GM19023 (cell line): Measurements from ENCODE around the gene EN1.
A peak's percentile ranks its signal among the peaks of the same experiment; 100 is the strongest.

Experiments
- ATAC-seq: cut with Tn5 transposase; IDR thresholded peaks from one replicate; pipeline ENCODE4 v1.9.1; 2021; ENCODE audit warnings: mild to moderate bottlenecking, moderate library complexity; ENCODE audit not compliant: unreplicated experiment

The EN1 gene

DNA sequence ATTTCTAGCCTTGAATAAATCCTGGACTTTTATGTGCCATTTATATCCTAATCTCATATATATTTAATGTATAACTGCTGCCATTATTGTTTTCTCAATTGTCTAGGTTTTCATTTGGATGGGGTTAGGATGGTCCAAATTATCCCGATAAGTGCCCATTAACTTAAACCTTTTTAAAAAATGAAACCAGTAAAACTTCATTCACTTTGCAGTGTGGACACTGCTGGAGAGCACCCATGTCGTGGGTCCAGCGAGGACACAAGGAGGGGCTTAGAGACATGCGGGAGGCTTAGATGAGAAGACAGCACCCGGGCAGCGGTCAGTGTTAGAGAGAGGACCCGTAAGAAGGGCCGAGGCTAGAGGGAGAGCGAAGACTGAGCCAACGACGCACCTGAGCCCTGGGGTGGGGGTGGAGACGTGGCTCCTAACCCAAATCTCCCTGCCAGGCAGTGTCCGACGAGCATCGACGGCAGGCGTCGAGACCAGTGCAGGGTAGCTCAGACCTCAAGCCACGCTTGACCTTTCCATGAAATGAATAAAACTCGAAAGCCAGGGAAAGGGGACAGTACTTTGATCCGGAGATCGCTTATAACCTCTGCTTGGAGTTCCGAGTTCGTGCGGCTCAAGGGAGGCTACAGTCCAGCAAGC, 9.0 kb upstream of the EN1 start:
- no peak for ATAC-seq

DNA sequence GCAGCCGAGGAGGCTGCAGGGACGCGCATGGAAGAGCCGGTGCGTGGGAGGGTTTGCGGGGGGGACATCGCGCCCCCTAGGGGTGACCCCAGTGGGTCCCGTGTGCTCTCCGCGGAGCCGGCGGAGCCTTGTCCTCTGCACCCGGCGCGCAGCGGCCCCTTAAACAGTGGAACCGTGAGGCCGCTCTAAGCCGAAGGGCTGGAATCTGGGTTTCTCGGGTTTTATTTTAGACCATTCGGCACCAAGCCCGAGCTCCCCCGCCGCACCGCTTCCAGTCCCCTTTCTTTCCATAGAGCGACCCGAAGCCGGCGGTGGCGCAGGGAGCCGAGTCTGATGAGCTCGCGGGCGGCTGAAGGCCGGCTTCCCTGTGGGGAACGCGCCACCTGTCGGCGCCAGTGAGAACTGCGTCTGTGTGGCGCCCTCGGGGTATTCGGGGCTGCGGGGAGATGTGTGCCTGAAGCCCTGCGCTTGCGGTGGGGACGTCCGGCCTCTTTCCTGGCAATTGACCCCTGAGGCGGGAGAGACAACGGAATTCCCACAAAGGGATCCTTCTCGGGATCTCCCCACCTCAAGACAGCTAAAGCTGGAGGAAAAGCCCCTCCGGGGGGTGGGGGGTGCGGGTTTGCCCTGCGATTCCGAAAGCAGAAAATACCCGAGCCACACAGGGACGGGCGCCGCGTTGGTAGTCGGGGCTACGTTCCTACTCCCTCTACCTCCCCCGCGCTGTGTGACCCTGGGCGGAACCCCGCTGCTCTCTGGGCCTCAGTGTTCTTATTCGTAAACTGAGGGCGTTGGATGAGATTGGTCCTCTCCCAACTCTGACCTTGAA, 8.2 kb upstream of the EN1 start:
- peak; percentile 94 for ATAC-seq

- ATAC-seq = no peak
Observed at GRCh38 chr2:118854507-118855345, 7.3 kb upstream of the EN1 start.

DNA sequence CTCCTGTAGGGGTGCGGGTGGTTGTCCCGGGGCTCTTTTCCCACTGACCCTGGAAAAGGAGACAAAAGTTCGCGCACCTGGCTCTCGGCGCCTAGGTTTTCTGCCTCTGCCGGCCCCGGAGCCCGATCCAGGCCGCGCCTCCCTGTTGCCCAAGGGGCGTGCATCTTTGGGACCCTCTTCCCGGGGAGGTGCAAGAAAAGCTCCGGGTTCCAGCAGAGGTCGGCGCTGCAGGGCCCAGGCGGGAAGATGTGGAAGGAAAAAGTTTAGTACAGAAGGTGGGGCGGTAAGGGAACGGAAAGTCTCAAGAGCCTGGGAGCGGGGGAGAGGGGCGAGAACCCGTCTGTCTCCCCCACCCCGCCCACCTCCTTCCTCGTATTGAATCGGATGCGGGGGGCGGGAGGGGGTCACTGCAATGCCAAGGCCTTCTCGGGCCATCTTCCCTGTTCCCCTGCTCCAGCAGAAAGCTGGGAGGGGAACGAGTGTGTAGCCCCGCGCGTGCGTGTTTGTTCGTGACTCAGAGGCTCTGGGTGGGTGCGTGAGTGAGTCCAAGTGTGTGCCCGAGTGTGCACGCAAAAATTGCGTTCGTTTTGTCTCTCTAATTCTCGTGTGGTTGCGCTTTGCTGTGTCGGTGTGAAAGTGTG, 6.3 kb upstream of the EN1 start:
- ATAC-seq = no peak

DNA sequence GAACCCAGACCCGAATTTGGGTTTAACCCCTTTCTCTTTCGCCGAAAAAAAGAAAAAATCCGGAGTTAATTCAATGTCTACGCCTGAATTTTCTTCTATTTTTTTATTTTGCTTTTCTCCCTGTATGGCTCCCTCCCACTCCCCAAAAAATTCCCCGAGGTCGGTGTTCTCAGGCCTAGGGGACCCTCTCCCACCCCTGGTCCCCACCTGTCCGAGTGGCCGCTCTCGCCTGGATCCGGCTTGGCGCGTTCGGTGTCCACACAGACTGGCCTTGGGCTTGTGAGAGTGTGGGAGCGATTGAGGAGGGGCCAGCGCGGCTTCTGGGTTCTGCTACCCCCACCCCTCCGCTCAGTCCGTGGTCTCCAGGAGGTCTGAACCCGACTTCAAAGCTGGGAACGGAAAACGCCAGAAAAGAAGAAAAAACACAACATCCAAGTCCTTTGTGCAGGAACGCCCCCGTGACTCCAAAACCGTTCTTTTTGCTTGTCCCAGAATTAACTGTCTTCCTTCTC, 5.7 kb upstream of the EN1 start:
- ATAC-seq = no peak

GRCh38 chr2:118852605-118853128, 5.2 kb upstream of the EN1 start:
- ATAC-seq = no peak

DNA sequence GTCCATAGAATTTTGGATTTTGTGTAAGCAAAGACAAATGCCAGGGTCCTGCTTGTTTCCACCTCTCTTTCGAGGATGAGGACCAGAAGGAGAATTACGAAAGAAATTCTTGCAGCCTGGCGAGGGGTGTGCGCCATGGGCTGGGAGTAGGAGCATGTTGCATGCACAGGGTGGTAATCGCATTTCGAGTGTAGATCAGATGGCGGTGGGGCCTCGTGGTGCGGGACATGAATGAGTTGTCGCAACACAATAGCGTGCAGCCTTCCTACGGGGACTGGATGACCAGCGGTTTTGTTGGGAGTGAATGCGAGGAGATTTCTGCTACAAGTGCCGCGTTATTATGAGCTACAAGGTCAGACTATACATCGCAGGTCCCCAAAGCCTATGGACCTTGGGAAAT, 4.2 kb upstream of the EN1 start:
- ATAC-seq = no peak

- ATAC-seq = no peak
Observed at GRCh38 chr2:118850901-118851415, 3.5 kb upstream of the EN1 start.

- no peak for ATAC-seq
Observed at GRCh38 chr2:118850168-118850900, 2.9 kb upstream of the EN1 start.

DNA sequence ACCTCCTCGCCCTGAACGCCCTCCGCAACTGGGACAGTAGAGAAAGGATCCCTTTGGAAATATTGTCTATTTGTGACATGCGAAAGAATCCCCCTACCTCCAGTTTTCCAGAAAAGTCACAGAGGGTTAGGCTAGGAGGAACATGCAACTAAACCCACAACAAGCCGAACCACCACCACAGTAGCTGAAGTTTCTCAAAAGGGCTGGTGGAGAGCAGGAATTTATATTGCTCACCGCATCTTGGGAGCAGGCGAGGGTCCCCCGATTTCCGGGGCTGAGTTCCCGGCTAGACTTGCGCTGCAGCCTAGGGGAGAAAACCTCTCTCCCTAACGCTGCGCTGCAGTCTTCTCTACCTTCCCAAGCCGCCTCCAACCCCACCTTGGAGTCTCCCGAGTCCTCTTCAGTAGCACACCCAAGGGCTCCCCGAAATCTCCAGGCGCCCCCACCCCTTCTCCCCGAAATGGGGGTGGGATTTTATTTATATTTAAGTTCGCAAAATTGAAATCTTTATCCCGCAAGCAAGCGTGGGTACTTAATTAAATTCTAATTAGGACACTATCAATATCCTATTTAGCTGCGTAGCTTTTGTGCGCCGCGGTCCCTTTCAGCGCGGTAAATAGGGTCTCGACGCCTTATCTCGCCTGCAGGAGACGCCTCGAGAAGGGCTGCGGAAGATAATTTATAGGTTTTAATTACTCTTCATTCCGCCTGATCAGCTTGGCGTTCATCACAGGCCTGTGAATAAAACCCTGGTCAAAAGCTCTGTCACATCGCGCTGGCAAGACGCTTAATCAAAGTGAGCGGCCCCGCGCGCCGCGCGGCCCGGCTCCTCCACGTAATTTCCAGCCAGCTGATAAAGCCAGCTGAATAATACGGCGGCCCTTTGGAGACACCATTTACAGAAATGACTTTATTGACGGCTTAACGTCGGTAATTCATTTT, 2.0 kb upstream of the EN1 start:
- ATAC-seq = no peak

DNA sequence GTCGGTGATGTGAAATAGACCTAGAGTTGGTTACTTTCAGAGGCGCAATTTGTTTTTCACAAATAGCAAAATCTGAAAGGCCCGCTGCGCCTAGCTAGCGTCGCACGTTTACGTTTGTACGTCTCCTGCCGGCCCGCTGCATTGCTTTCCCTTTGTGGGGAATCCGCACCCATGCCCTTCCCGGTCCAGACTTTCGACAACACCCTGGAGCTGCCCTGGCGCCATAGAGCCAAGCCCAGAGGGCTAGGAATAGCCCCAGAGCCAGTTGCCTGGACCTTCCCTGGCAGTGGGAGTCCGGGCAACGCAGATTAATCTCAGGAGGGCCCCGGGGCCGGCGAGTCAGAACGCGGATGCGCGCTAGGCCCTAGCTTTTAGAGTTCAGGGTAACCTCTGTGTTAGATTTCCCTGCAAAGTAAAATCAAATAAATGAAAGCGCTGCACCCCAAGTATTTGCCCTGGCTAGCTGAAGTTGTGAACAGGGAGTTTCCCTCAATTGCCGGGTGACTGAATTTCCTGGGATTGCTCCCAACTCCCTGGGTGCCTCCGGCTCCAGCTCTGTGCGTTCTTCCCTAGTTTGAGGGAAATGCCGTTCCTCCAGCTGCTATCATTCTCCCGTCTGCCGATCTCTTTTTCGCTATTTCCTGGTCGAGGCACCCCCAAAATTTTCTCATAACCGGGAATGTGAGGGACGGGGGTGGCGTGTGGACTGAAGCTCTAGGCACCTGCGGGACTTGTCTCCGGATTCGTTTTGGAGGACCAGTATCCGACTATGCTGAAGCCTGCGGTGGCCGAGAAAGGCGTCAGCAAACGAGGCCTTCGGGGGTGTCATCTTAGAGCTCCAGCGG, 1.2 kb upstream of the EN1 start:
- ATAC-seq = no peak

GRCh38 chr2:118847762-118848172, 319 bp upstream of the EN1 start:
- ATAC-seq = no peak

DNA sequence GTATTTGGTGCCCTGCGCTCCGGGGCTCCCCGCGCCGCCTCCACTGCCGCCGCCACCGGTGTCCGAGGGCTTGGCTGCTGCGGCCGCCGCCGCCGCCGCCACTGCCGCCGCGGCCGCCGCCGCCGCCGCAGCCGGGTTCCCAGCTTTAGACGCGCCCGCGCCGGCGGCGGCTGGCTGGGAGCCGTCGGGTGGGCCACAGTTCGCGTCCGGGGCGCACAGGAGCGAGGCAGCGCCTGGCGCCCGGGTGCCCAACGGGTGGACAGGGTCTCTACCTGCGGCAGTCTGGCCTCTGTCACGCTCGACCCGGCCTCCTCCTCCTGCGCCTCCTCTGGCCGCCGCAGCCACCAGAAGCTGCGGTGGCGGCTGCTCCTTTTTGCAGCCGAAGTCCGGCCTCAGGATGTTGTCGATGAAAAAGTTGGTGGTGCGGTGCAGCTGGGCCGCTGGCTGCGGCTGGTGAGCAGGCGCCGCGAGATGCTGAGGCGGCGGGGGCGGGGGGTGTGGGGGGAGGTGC, 951 bp downstream of the EN1 start:
- ATAC-seq = no peak

- ATAC-seq = no peak
Observed at GRCh38 chr2:118845522-118846441, 1.7 kb downstream of the EN1 start.

DNA sequence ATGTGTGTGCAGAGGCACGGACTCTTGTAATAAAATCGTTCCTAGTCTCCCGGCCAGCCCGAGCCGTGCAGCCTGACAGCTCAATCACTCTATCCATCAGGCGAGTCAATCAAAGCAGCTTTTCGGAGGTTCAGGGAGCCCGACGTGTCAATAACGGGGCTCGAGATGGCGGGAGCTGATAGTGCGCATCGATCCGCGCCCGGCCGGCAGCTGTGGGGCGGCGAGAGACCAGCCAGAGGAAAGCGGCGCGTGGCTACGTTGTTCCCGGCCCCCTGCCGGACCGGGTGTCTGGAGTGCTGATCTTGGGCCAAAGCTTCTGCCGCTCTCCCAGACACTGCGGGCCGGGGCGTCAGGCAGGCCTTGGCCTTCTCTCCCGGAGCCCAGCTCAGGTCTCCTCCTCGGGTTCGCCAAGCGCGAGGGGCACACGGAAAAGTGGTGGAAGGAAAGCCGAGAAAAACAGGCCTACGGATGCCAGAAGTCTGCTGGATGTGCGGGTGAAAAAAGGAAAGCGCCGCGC, 2.4 kb downstream of the EN1 start:
- no peak for ATAC-seq

GRCh38 chr2:118844261-118845004, 3.0 kb downstream of the EN1 start:
- ATAC-seq = no peak
